Right ventricle myocardium inferior (tissue), 1 donor: Measurements from ENCODE around the gene NIPAL4. TPM values are rescaled to one million over a fixed set of nuclear protein-coding genes. Genes with fewer than 3 reads are reported as not detected.
A peak's percentile ranks its signal among the peaks of the same experiment; 100 is the strongest.

Experiments
- ATAC-seq: fragments of 200-7000 bp; cut with Tn5 transposase; one replicate; pipeline ENCODE4 v1.9.1; 2020; ENCODE audit warnings: mild to moderate bottlenecking, moderate library complexity
- DNase-seq: peaks from one replicate; pipeline ENCODE4 v3.0.0; 2021; ENCODE audit errors: missing footprints
- intact Hi-C: fragments of 100-400 bp; cut with DNase I; formaldehyde crosslinking; loops from one replicate; pipeline ENCODE4 v1.11.0; 2022
- total RNA-seq: library from RNA; stranded (reverse); fragmentation: NEBNext Ultra II Directional; extraction: Animal tissue kit (Norgen Biotek cat#: 25700); gene quantifications from one replicate; pipeline ENCODE4 v1.2.1, GENCODE V29; 2021
- donor health status: DM: no; HTN: yes; CAD: no; lungs with severe emphysema.

NIPAL4 gene
- total RNA-seq, 1 donor from 2014 or later, result not detected

- ATAC-seq, result peak; percentile 32
- DNase-seq, result peak; percentile 72
- intact Hi-C loops, result no loop called here
Observed at GRCh38 chr5:157506981-157507780, 47.2 kb downstream of the NIPAL4 start.

GRCh38 chr5:157509093-157509492 is 49.1 kb downstream of the NIPAL4 start:
- no peak for DNase-seq
- intact Hi-C loops, result no loop called here
- no peak for ATAC-seq

- intact Hi-C loops, result no loop called here
- ATAC-seq (no peak), DNase-seq (no peak)
Observed at GRCh38 chr5:157509587-157509986, 49.6 kb downstream of the NIPAL4 start.

GRCh38 chr5:157510682-157511081 is 50.7 kb downstream of the NIPAL4 start:
- no peak for ATAC-seq
- intact Hi-C loops, result loop anchor here (1.0 kb wide), 1 partner anchor 52 kb away; no protein-coding TSS in a partner anchor
- DNase-seq, result no peak

GRCh38 chr5:157511651-157512644 is 51.9 kb downstream of the NIPAL4 start:
- peak; percentile 95 for DNase-seq
- intact Hi-C loops, result loop anchor here (1.0 kb wide), 1 partner anchor 50 kb away; no protein-coding TSS in a partner anchor
- ATAC-seq, result peak; percentile 96

- no peak for DNase-seq
- ATAC-seq, result no peak
- intact Hi-C loops, result no loop called here
Observed at GRCh38 chr5:157513182-157513581, 53.2 kb downstream of the NIPAL4 start.

GRCh38 chr5:157514974-157515373 is 55.0 kb downstream of the NIPAL4 start:
- no peak for ATAC-seq
- DNase-seq, result no peak
- intact Hi-C loops, result no loop called here

- no peak for DNase-seq
- intact Hi-C loops, result no loop called here
- no peak for ATAC-seq
Observed at GRCh38 chr5:157516006-157516405, 56.0 kb downstream of the NIPAL4 start.

- intact Hi-C loops, result no loop called here
- peak; percentile 71 for ATAC-seq
Observed at GRCh38 chr5:157516626-157517325, 56.8 kb downstream of the NIPAL4 start.

GRCh38 chr5:157518963-157519362 is 59.0 kb downstream of the NIPAL4 start:
- DNase-seq (no peak), ATAC-seq (no peak)
- intact Hi-C loops, result no loop called here

More at GRCh38 chr5:157516626-157517325, 56.8 kb downstream of the NIPAL4 start:
- DNase-seq, result no peak

GRCh38 chr5:157519579-157520253 is 59.7 kb downstream of the NIPAL4 start:
- DNase-seq, result no peak
- no peak for ATAC-seq
- intact Hi-C loops, result loop anchor here (5.0 kb wide), 1 partner anchor 58 kb away; the partner anchor contains the start of gene ADAM19

- ATAC-seq (peak; percentile 53), DNase-seq (no peak)
- intact Hi-C loops, result loop anchor here (5.0 kb wide), 1 partner anchor 56 kb away; the partner anchor contains the start of gene ADAM19
Observed at GRCh38 chr5:157520911-157521703, 61.1 kb downstream of the NIPAL4 start.

GRCh38 chr5:157521704-157522029 is 61.7 kb downstream of the NIPAL4 start:
- intact Hi-C loops, result loop anchor here (5.0 kb wide), 1 partner anchor 56 kb away; the partner anchor contains the start of gene ADAM19
- ATAC-seq (no peak), DNase-seq (no peak)

- intact Hi-C loops, result loop anchor here (5.0 kb wide), 1 partner anchor 53 kb away; the partner anchor contains the start of gene ADAM19
- ATAC-seq (no peak), DNase-seq (no peak)
Observed at GRCh38 chr5:157523976-157524375, 64.0 kb downstream of the NIPAL4 start.
